HFF-Myc (cell line): ENCODE results near the gene SIT1.
A peak's percentile ranks its signal among the peaks of the same experiment; 100 is the strongest.
"Not testable (repeated sequence)": the region's sequence is repeated elsewhere in the genome, so short reads cannot be mapped to it uniquely, and the experiment has no call there.

Experiments
- DNase-seq: peaks from one replicate; pipeline ENCODE4 v3.0.0-alpha.2; 2011; ENCODE audit warnings: low read depth; ENCODE audit errors: extremely low read depth
- H3K4me3 ChIP-seq: replicated peaks from 2 replicates; pipeline ENCODE4 v1.5.1; 2011; ENCODE audit warnings: low read depth, mild to moderate bottlenecking, control low read depth, low read length
- CTCF ChIP-seq: IDR thresholded peaks from 2 replicates; pipeline ENCODE4 v1.5.1; 2012; ENCODE audit warnings: mild to moderate bottlenecking, low read depth, low read length, control low read depth; ENCODE audit errors: missing control alignments

Gene SIT1

DNA sequence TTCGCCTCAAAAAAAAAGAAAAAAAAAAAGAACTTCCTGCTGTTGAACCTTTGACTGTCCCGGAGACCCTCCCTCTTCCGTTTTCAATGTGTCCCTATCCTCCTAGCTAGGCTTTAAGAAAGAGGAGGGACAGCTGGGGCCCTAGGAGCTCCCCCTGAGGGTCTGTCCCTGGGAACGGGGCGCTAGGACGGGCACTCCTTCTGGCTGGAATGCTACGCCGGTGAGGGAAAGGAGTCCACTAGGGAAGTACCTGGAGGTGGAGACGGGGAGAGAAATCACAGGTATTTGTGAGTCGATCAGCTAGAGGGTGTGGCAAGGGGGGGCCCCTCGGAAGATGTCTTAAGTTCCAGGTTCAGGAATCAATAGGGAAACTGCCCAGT, 4.6 kb downstream of the SIT1 start:
- peak overlapping the region; percentile 54 for H3K4me3 ChIP-seq
- no peak for TF ChIP-seq CTCF
- DNase-seq = no peak

DNA sequence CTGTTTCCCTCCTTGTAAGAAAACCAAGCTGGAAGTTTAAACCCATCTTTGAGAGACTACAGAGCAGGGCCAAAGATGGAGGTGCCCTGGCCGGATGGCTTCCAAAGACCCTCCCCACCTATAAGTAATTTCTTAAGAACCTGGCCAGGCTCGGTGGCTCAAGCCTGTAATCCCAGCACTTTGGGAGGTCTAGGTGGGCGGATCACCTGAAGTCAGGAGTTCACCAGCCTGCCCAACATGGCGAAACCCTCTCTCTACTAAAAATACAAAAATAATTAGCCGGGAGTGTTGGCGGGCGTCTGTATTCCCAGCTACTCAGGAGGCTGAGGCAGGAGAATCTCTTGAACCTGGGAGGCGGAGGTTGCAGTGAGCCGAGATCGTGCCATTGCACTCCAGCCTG, 5.0 kb downstream of the SIT1 start:
- H3K4me3 ChIP-seq = peak overlapping the region; percentile 54

GRCh38 chr9:35643046-35643445, 7.7 kb downstream of the SIT1 start:
- H3K4me3 ChIP-seq = no peak overlapping the region
- no peak for DNase-seq
- no peak for TF ChIP-seq CTCF

More for the DNA sequence above, 5.0 kb downstream of the SIT1 start:
- DNase-seq = not testable (repeated sequence)

- not testable (repeated sequence) for H3K4me3 ChIP-seq, DNase-seq
Observed at GRCh38 chr9:35641478-35641877, 9.3 kb downstream of the SIT1 start.

GRCh38 chr9:35640431-35640830, 10.3 kb downstream of the SIT1 start:
- not testable (repeated sequence) for DNase-seq, H3K4me3 ChIP-seq

DNA sequence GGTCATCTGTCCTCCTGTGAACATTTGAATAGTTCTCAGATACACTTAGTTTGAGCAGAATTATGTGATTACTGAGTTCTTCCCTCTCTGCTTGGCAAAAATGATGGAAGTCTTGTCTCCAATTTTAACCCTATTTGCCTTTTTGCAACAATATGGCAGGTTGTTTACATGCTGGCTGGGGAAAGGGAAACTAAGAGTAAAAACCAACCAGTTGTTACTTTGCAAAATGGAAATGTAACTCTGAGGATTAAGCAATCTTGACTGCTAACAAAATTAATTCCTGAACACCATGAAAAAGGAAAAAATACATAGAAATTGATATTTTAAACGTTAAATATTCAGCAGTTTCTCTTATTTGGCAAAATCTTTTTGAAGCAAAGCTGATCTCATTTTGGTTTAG, 11.1 kb downstream of the SIT1 start:
- no peak for DNase-seq
- no peak for TF ChIP-seq CTCF
- H3K4me3 ChIP-seq = no peak overlapping the region

- H3K4me3 ChIP-seq, DNase-seq: not testable (repeated sequence)
Observed at GRCh38 chr9:35639225-35639624, 11.5 kb downstream of the SIT1 start.

- not testable (repeated sequence) for H3K4me3 ChIP-seq, DNase-seq
Observed at GRCh38 chr9:35638751-35639150, 12.0 kb downstream of the SIT1 start.

GRCh38 chr9:35637427-35637955, 13.2 kb downstream of the SIT1 start:
- not testable (repeated sequence) for DNase-seq

GRCh38 chr9:35636877-35637246, 13.9 kb downstream of the SIT1 start:
- H3K4me3 ChIP-seq, DNase-seq: not testable (repeated sequence)

More at GRCh38 chr9:35637427-35637955, 13.2 kb downstream of the SIT1 start:
- not testable (repeated sequence) for H3K4me3 ChIP-seq

DNA sequence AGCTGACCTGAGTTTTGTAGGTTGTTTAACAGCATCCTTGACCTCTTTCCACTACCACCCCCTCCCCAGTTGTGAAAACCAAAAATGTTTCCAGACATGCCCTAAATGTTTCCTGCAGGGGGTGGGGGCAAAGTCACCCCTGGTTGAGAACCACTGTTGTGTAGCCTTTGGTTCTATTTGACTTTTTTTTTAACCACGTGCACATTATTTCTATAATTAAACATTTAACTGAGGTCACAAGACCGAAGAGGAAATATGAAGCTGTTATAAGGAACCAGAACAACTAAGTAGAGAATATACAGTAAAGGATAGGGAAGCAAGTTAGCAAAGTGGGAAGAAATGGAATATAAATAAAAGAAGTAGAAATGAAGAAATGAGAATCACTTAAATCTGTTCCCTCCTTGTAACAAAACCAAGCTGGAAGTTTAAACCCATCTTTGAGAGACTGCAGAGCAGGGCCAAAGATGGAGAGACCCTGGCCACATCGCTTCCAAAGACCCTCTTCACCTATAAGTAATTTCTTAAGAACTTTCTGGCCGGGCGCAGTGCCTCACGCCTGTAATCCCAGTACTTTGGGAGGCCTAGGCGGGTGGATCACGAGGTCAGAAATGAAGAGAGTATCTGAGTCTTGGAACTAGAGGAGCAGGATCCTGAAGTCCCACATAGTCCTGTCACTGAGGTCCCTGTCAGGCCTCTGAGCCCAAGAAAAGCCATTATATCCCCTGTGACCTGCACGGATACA, 14.4 kb downstream of the SIT1 start:
- no peak for TF ChIP-seq CTCF
- DNase-seq = no peak
- no peak overlapping the region for H3K4me3 ChIP-seq
